GM03348 (cell line): Measurements from ENCODE around the gene SEC24B.
A peak's percentile ranks its signal among the peaks of the same experiment; 100 is the strongest.
"Not testable (repeated sequence)": the region's sequence is repeated elsewhere in the genome, so short reads cannot be mapped to it uniquely, and the experiment has no call there.

Experiments used
- DNase-seq: peaks from one replicate; pipeline ENCODE4 v3.0.0; 2012; ENCODE audit warnings: low spot score

The SEC24B gene

DNA sequence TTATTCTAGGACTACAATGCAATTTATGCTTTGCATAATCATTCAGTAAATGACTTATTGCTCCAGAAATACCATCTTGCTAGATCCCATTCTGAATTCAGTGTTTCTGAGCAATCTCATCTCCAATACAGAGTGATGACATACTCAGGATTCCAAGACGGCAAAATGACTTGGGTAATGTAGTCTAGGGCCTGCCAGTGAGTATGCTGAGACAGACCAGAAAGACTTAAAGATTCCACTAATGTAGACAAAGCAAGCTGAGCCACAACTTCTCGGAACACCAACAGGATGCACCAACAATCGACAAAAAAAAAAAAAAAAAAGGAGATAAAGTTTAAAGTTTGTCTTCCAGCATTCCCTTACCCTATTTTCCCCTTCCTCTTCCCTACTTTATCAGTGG is 919 bp upstream of the SEC24B start:
- DNase-seq: peak; percentile 63

- DNase-seq: peak; percentile 50
Measured at GRCh38 chr4:109434007-109434971, 674 bp downstream of the SEC24B start.

DNA sequence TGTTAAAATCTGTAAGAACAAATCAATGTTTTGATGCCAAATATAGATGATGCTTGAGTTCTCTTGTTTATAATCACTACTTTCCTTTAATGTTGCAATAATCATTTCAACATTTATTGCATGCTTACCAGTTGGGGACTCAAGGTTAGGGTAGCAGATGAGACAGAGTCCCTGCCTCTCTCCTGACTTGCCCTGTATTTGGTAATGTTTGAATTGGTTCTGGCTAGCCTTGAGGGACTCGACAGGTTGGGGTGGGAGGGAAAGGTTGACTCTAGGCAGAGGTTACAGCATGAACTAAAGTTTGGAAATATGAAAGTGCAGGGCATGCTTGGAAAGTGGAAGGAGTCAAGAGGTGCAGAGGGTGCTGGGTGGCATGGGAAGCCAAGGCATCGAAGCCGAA is 2.0 kb downstream of the SEC24B start:
- DNase-seq: peak; percentile 17

- DNase-seq: no peak
Measured at GRCh38 chr4:109436504-109436903, 2.9 kb downstream of the SEC24B start.

- peak; percentile 35 for DNase-seq
Measured at GRCh38 chr4:109440948-109441347, 7.3 kb downstream of the SEC24B start.

DNA sequence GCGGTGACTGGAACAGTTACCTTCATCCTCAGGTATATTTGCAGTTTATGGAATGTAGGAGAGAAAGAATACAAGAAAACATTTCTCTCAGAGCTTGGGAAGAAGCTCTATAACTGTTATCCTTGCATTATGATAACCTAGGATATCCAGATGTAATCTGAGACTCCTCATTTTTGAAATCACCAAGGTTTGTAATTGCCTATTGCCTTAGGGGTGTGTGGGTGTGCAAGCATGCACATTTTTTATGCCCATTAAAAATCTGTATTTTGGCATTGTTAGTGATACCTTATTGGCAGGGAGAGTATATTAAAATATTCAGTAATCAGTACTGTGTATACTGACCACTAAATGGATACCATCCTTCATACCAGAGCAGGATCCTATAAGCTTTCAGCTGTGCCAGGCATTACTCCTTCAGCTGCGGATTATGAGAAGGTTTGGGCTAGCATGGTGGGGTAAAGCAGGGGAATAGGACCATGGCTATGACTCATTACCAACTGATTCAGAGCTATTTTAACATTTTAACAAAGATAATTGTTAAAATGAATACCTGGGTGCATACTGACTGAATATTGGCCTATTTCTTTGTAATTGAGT is 8.3 kb downstream of the SEC24B start:
- peak; percentile 29 for DNase-seq

- DNase-seq: no peak
Measured at GRCh38 chr4:109444182-109444844, 10.7 kb downstream of the SEC24B start.

DNA sequence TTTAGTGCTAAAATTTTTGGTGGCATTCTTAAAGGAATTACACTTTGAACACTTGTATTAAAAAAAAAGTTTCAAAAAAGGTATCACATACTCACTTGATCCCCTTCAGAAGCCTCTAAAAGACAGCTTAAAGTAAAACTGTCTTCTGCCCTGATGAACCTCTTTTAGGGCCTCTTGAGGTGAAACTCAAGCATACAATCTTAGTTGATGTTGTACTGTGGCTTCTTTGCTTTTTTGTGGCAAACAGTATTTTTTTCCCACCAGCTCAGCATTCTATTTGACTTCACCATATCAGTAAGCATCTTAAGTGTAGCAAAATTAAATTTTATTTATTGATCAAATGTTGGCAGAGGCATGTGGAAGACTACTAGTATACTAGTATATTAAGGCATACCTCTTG is 13.7 kb downstream of the SEC24B start:
- DNase-seq: no peak

- DNase-seq: no peak
Measured at GRCh38 chr4:109451544-109452273, 18.1 kb downstream of the SEC24B start.

DNA sequence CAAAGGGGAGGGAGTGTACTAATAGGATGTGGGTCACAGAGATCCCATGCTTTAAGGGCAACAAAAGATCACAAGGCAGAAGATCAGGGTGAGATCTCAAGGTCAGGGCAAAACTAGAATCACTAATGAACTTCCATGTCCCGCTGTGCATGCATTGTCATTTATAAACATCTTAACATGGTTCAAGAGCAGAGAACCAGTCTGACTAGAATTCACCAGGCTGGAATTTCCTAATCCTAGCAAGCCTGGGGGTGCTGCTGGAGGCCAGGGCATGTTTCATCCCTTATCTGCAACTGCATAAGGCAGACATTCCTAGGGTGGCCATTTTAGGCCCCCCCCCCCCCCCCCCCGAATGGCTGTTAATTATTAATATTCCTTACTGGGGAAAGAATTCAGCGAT is 19.5 kb downstream of the SEC24B start:
- DNase-seq: not testable (repeated sequence)

DNA sequence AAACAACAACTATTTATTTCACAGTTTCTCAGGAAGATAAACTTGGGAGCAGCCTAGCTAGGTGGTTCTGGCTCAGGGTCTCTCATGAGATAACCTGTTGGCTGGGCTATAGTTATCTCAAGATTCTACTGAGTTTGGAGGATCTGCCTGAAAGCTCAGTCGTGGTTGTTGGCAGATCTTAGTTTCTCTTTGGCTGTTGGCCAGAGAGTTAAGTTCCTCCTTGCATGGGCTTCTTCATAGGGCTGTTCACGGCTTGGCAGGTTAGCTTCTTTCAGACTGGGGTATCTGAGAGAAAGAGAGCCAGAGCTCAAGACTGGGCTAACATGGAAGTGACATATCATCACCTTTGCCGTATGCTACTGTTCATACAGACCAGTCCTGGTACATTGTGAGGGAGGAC is 28.7 kb downstream of the SEC24B start:
- DNase-seq: no peak

GRCh38 chr4:109462802-109463201 is 29.2 kb downstream of the SEC24B start:
- DNase-seq: peak; percentile 16

- DNase-seq: peak; percentile 7
Measured at GRCh38 chr4:109465069-109465468, 31.5 kb downstream of the SEC24B start.

DNA sequence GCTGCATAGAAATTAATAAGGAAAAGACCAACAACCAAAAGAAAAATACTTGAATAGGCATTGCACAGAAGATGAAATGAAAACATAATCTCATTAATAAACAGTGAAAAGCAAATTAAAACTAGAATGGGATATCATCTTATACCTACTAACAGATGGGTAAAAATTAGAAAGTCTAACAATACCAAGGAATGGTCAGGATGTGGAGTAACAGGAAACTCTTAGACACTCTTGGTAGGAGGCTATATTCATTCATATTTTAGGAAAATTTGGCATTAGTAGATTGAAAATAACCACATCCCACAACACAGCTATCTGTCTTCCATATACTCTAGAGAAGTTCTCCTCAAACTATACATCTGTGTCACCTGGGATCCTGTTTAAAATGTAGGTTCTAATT is 36.3 kb downstream of the SEC24B start:
- no peak for DNase-seq

DNA sequence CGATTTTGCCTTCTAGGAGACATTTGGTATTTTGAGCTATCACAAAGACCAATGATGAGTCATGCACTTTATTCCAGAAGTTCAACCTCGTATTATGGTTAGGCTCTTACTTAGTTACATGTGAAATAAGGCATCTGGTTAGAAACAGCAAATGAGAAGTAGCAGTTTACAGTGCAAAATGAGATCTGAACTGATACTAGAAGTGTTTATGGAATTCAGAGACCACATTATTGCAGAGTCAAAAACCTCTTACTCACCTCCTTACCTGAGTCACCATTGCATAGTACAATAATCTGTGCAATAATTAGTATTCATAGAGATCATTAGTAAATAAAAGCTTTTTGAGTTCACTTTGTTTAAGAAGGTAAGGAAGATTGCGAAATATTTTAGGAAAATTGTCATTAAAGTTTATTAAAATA is 38.7 kb downstream of the SEC24B start:
- DNase-seq: peak; percentile 18

- DNase-seq: no peak
Measured at GRCh38 chr4:109473824-109474223, 40.2 kb downstream of the SEC24B start.

- DNase-seq: no peak
Measured at GRCh38 chr4:109486007-109486406, 52.4 kb downstream of the SEC24B start.

- DNase-seq: no peak
Measured at GRCh38 chr4:109494563-109494962, 60.9 kb downstream of the SEC24B start.

- DNase-seq: no peak
Measured at GRCh38 chr4:109495514-109495913, 61.9 kb downstream of the SEC24B start.

- DNase-seq: no peak
Measured at GRCh38 chr4:109496875-109497274, 63.3 kb downstream of the SEC24B start.

- no peak for DNase-seq
Measured at GRCh38 chr4:109497511-109497910, 63.9 kb downstream of the SEC24B start.

DNA sequence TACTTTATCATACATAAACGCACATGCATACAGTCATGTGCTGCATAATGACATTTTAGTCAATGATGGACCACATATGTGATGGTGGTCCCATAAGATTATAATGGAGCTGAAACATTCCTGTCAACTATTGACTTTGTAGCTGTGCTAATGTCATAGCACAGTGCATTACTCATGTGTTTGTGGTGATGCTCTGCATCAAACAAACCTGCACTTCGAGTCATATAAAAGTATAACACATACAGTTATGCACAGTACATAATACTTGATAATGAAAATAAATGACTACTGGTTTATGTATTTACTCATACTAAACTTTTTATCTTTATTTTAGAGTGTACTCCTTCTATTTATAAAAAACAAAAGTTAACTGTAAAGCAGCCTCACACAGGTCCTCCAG is 65.9 kb downstream of the SEC24B start:
- DNase-seq: no peak
